ENCODE results near the gene MDM1. TPM values are rescaled to one million over a fixed set of nuclear protein-coding genes. Genes with fewer than 3 reads are reported as not detected.

MDM1 gene
- 9.1 and 14.0 TPM in 2 replicates for total RNA-seq

GRCh38 chr12:68331869-68332727 lies at the start of gene MDM1:
MDM1 (minus strand) TSS chr12:68332362; CDS start chr12:68332245, 117 bp downstream.

GRCh38 chr12:68253504-68253903 lies 78.7 kb downstream of the MDM1 start, which contains the start of gene IL22:
IL22 (minus strand) TSS chr12:68253604; CDS start chr12:68253448, 156 bp downstream.

Other genes with a start within 250 kb of the MDM1 start
- not detected in 2 replicates for gene IFNG, start 172.6 kb downstream of the MDM1 start, total RNA-seq
- not detected in 2 replicates for gene IL26, start 106.6 kb downstream of the MDM1 start, total RNA-seq
- gene IL22, start 78.8 kb downstream of the MDM1 start, total RNA-seq, result not detected in 2 replicates

Measured in vein endothelial cell (primary cell).